Loucy (cell line): ENCODE results near the gene CREBL2.

Source experiments
- EZH2phosphoT487 ChIP-seq: fragments of 200-600 bp; IDR thresholded peaks from 2 replicates; pipeline ENCODE4 v1.6.1; 2018; ENCODE audit warnings: antibody characterized with exemption, mild to moderate bottlenecking, moderate library complexity, borderline replicate concordance
- TF ChIP-seq, protein P1 (sequence below): fragments of 200-600 bp; sonication (generic); conservative IDR thresholded peaks from 2 replicates; pipeline ENCODE4 v1.5.1; 2014; ENCODE audit warnings: mild to moderate bottlenecking, antibody characterized with exemption, low read length

DNA sequence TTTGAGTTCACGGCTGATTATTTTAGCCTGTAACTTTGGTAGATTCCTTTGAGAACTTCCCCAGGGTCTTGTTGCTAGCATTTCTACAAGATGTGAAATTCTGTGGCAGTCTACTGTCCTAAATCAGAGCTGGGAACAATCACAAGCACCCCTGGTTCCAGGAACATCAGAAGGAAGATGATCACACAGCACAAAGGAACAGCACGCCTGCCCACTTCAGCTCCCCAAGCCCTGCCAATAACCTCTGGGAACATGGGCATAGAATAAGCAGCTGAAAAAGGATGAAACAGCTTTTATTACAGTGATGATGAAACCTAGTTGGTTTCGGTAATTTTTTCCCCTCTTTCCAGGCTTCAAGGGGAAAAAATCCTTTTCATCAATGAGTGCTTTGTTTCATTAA is 72.0 kb downstream of the CREBL2 start:
- TF ChIP-seq, protein P1, sequence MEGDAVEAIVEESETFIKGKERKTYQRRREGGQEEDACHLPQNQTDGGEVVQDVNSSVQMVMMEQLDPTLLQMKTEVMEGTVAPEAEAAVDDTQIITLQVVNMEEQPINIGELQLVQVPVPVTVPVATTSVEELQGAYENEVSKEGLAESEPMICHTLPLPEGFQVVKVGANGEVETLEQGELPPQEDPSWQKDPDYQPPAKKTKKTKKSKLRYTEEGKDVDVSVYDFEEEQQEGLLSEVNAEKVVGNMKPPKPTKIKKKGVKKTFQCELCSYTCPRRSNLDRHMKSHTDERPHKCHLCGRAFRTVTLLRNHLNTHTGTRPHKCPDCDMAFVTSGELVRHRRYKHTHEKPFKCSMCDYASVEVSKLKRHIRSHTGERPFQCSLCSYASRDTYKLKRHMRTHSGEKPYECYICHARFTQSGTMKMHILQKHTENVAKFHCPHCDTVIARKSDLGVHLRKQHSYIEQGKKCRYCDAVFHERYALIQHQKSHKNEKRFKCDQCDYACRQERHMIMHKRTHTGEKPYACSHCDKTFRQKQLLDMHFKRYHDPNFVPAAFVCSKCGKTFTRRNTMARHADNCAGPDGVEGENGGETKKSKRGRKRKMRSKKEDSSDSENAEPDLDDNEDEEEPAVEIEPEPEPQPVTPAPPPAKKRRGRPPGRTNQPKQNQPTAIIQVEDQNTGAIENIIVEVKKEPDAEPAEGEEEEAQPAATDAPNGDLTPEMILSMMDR, result no peak
- no peak for TF ChIP-seq EZH2phosphoT487
